A549 (cell line): Measurements from ENCODE around the gene YIPF6. TPM values are rescaled to one million over a fixed set of nuclear protein-coding genes. Genes with fewer than 3 reads are reported as not detected.
A peak's percentile ranks its signal among the peaks of the same experiment; 100 is the strongest.

Experiments used
- ATAC-seq, 2 experiments: fragments of 200-7000 bp in 1 of 2; fragments of >200 bp in 1 of 2; cut with Nextera tagmentation in 1 of 2; cut with Tn5 transposase in 1 of 2; 3 replicates each; pipeline versions ENCODE4 v1.8.0 to v1.9.1; 2018 to 2020; ENCODE audit warnings: mild to moderate bottlenecking in 1 of 2, moderate library complexity in 1 of 2
- CTCF ChIA-PET: fragments of 300-600 bp; sonication (Branson Sonifier 250); formaldehyde crosslinking; extraction: SDS; loops from one replicate; lab custom pipeline; 2021; ENCODE audit warnings: antibody characterized with exemption, inconsistent platforms; lab: Yijun Ruan, JAX
- POLR2A ChIA-PET: fragments of 350-600 bp; formaldehyde crosslinking; extraction: SDS; loops from one replicate; lab custom pipeline; 2021; ENCODE audit warnings: antibody characterized with exemption, inconsistent platforms; lab: Yijun Ruan, JAX
- DNase-seq, 2 experiments: peaks; one replicate each; pipeline versions ENCODE4 v3.0.0 to v3.0.0-alpha.2; 2011 to 2016; ENCODE audit warnings: low read depth in 1 of 2, low spot score in 1 of 2
- FAIRE-seq: peaks from 2 replicates; lab custom pipeline; 2011; peaks lifted over from hg19 to GRCh38; lab: Jason Lieb, UNC
- H3K27ac ChIP-seq, 2 experiments: fragments of >200 bp; sonication (Bioruptor Twin); formaldehyde crosslinking; 3 replicates each; pipeline ENCODE4 v1.5.1; 2016 to 2017
- H3K4me1 ChIP-seq: fragments of >200 bp; sonication (Bioruptor Twin); formaldehyde crosslinking; 3 replicates; pipeline ENCODE4 v1.6.1; 2016
- H3K4me2 ChIP-seq: fragments of >200 bp; sonication (Bioruptor Twin); formaldehyde crosslinking; 3 replicates; pipeline ENCODE4 v1.6.1; 2016
- H3K4me3 ChIP-seq: fragments of >200 bp; sonication (Bioruptor Twin); formaldehyde crosslinking; 3 replicates; pipeline ENCODE4 v1.5.1; 2016
- H3K9me3 ChIP-seq: fragments of >200 bp; sonication (Bioruptor Twin); formaldehyde crosslinking; 3 replicates; pipeline ENCODE4 v1.6.1; 2016
- E2F6 ChIP-seq: IDR thresholded peaks from 2 replicates; pipeline ENCODE4 v1.6.1; 2012; ENCODE audit warnings: low read depth, borderline replicate concordance
- FOXS1 ChIP-seq: fragments of 250-450 bp; sonication (Bioruptor Pico); IDR thresholded peaks from 2 replicates; pipeline ENCODE4 v1.5.0; 2020; ENCODE audit warnings: mild to moderate bottlenecking, moderate library complexity
- GATA3 ChIP-seq: IDR thresholded peaks from 2 replicates; pipeline ENCODE4 v1.6.1; 2012; ENCODE audit warnings: borderline replicate concordance
- HEYL ChIP-seq: fragments of 250-450 bp; sonication (Bioruptor Pico); IDR thresholded peaks from 2 replicates; pipeline ENCODE4 v1.8.0; 2021; ENCODE audit warnings: mild to moderate bottlenecking, moderate library complexity
- HMGXB4 ChIP-seq: fragments of 250-450 bp; sonication (Bioruptor Pico); IDR thresholded peaks from 2 replicates; pipeline ENCODE4 v1.5.0; 2021; ENCODE audit warnings: mild to moderate bottlenecking, moderate library complexity, borderline replicate concordance
- HOXA7 ChIP-seq: fragments of 250-450 bp; sonication (Bioruptor Pico); IDR thresholded peaks from 2 replicates; pipeline ENCODE4 v1.5.0; 2020; ENCODE audit warnings: mild to moderate bottlenecking, moderate library complexity
- JUN ChIP-seq, 2 experiments: fragments of >200 bp; sonication (Bioruptor Twin); formaldehyde crosslinking; IDR thresholded peaks; 2 replicates in 1 of 2; 3 replicates in 1 of 2; pipeline ENCODE4 v1.6.1; 2016 to 2017
- MAFK ChIP-seq: fragments of 450-650 bp; IDR thresholded peaks from 2 replicates; pipeline ENCODE4 v1.6.1; 2014; ENCODE audit not compliant: partially characterized antibody
- MAZ ChIP-seq: fragments of 150-350 bp; IDR thresholded peaks from 2 replicates; pipeline ENCODE4 v1.6.1; 2014; ENCODE audit warnings: antibody characterized with exemption, low read depth, low read length, borderline replicate concordance
- MYC ChIP-seq: IDR thresholded peaks from 2 replicates; pipeline ENCODE4 v1.6.1; 2012; ENCODE audit warnings: mild to moderate bottlenecking, inconsistent platforms, low read length, improper control_type of control experiment, borderline replicate concordance
- NFE2L2 ChIP-seq: fragments of 150-350 bp; conservative IDR thresholded peaks from 2 replicates; pipeline ENCODE4 v1.6.1; 2014; ENCODE audit warnings: low read length
- PBX3 ChIP-seq: IDR thresholded peaks from 2 replicates; pipeline ENCODE4 v1.6.1; 2012
- POLR2AphosphoS2 ChIP-seq: conservative IDR thresholded peaks from 2 replicates; pipeline ENCODE4 v1.6.1; 2012; ENCODE audit warnings: low read length, improper control_type of control experiment, inconsistent platforms
- RARB ChIP-seq: fragments of 250-450 bp; sonication (Bioruptor Pico); IDR thresholded peaks from 2 replicates; pipeline ENCODE4 v1.8.0; 2021; ENCODE audit warnings: mild to moderate bottlenecking, moderate library complexity
- RCOR1 ChIP-seq: fragments of 150-350 bp; IDR thresholded peaks from 2 replicates; pipeline ENCODE4 v1.6.1; 2014; ENCODE audit warnings: antibody characterized with exemption, low read length, low read depth
- RNF2 ChIP-seq: fragments of 200-600 bp; sonication (generic); IDR thresholded peaks from 2 replicates; pipeline ENCODE4 v1.6.1; 2016; ENCODE audit warnings: low read depth, mild to moderate bottlenecking, antibody characterized with exemption, moderate library complexity, borderline replicate concordance
- SREBF2 ChIP-seq: fragments of 450-650 bp; IDR thresholded peaks from 2 replicates; pipeline ENCODE4 v1.6.1; 2014; ENCODE audit warnings: mild to moderate bottlenecking, moderate library complexity
- WGBS: methylation state at CpG from one replicate; pipeline ENCODE4 v1.1.6; 2017; ENCODE audit errors: missing lambda C conversion rate; 5-methylcytosine and 5-hydroxymethylcytosine counted together
- polyA plus RNA-seq, 4 experiments: library from polyadenylated mRNA; depleted of rRNA in 3 of 4; stranded (reverse); fragments of >200 nt; fragmentation: RNase III in 1 of 4; extraction: RNeasy Plus Mini Kit Qiagen cat#74134 plus additional on column Dnase treatment in 1 of 4; gene quantifications; 2 replicates in 3 of 4; 3 replicates in 1 of 4; pipeline ENCODE4 v1.2.3, GENCODE V29; 2011 to 2017
- TF ChIP-seq, protein P1 (sequence below): fragments of 450-650 bp; IDR thresholded peaks from 2 replicates; pipeline ENCODE4 v1.6.1; 2014; ENCODE audit warnings: antibody characterized with exemption
- TF ChIP-seq, protein P2 (sequence below): fragments of 250-450 bp; sonication (Bioruptor Pico); IDR thresholded peaks from 2 replicates; pipeline ENCODE4 v1.5.0; 2020; ENCODE audit warnings: low read depth, mild to moderate bottlenecking, moderate library complexity
- TF ChIP-seq, protein P3 (sequence below): fragments of >200 bp; sonication (Bioruptor Twin); formaldehyde crosslinking; IDR thresholded peaks from 3 replicates; pipeline ENCODE4 v1.5.1; 2016

Gene YIPF6
- polyA plus RNA-seq, 2 of the 4 experiments (the other 2 are of a cell fraction): 27.8 to 58.9 TPM

- H3K9me3 ChIP-seq: no peaks in the 10 kb centered on the region
- DNase-seq (no peak), FAIRE-seq (peak; percentile 7), ATAC-seq (no peak; a peak in 2 of 6 replicates)
- ChIA-PET POLR2A (no interaction called here), CTCF (no interaction called here)
- WGBS: 90% methylated on average over 3 of the region's 3 CpGs
- H3K27ac ChIP-seq: peak overlapping the region; percentile 61 to 80; a peak in 5 of 6 replicates
- no peak overlapping the region for H3K4me3 ChIP-seq
- peaks cover 30% of the 10 kb centered on the region for H3K4me1 ChIP-seq
- peak overlapping the region; percentile 60; the same call in 2 of the 3 replicates for H3K4me2 ChIP-seq
- TF ChIP-seq, protein P1, sequence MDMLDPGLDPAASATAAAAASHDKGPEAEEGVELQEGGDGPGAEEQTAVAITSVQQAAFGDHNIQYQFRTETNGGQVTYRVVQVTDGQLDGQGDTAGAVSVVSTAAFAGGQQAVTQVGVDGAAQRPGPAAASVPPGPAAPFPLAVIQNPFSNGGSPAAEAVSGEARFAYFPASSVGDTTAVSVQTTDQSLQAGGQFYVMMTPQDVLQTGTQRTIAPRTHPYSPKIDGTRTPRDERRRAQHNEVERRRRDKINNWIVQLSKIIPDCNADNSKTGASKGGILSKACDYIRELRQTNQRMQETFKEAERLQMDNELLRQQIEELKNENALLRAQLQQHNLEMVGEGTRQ: no peak
- TF ChIP-seq FOXS1 (CRISPR knock-in tag): no peak
- TF ChIP-seq RNF2: no peak
- no peak for TF ChIP-seq JUN (IDR thresholded peaks at IDR 0.05)
- TF ChIP-seq NFE2L2: no peak
- TF ChIP-seq, protein P2, sequence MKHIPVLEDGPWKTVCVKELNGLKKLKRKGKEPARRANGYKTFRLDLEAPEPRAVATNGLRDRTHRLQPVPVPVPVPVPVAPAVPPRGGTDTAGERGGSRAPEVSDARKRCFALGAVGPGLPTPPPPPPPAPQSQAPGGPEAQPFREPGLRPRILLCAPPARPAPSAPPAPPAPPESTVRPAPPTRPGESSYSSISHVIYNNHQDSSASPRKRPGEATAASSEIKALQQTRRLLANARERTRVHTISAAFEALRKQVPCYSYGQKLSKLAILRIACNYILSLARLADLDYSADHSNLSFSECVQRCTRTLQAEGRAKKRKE (CRISPR knock-in tag): no peak
- no peak for TF ChIP-seq SREBF2
- no peak for TF ChIP-seq PBX3
- TF ChIP-seq HOXA7 (CRISPR knock-in tag): no peak
- no peak for TF ChIP-seq POLR2AphosphoS2
- TF ChIP-seq, protein P3, sequence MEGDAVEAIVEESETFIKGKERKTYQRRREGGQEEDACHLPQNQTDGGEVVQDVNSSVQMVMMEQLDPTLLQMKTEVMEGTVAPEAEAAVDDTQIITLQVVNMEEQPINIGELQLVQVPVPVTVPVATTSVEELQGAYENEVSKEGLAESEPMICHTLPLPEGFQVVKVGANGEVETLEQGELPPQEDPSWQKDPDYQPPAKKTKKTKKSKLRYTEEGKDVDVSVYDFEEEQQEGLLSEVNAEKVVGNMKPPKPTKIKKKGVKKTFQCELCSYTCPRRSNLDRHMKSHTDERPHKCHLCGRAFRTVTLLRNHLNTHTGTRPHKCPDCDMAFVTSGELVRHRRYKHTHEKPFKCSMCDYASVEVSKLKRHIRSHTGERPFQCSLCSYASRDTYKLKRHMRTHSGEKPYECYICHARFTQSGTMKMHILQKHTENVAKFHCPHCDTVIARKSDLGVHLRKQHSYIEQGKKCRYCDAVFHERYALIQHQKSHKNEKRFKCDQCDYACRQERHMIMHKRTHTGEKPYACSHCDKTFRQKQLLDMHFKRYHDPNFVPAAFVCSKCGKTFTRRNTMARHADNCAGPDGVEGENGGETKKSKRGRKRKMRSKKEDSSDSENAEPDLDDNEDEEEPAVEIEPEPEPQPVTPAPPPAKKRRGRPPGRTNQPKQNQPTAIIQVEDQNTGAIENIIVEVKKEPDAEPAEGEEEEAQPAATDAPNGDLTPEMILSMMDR: no peak
- TF ChIP-seq E2F6: no peak
- TF ChIP-seq RCOR1: no peak
- no peak for TF ChIP-seq MYC
- TF ChIP-seq HMGXB4: no peak
- no peak for TF ChIP-seq HEYL (CRISPR knock-in tag)
- TF ChIP-seq MAFK: no peak
- TF ChIP-seq GATA3: no peak
- no peak for TF ChIP-seq RARB (CRISPR knock-in tag)
- TF ChIP-seq MAZ: no peak
Measured at GRCh38 chrX:68571292-68571609, 72.4 kb downstream of the YIPF6 start.
